ENCODE data around the gene FRG2.
"Not testable (repeated sequence)": the region's sequence is repeated elsewhere in the genome, so short reads cannot be mapped to it uniquely, and the experiment has no call there.

The FRG2 gene

GRCh38 chr4:190027156-190027555, at the start of gene FRG2:
Gene FRG2 (minus strand): TSS chr4:190027256. CDS start chr4:190027204, 52 bp downstream.
- not testable (repeated sequence) for DNase-seq

- not testable (repeated sequence) for DNase-seq
These were observed 41.3 kb upstream of the FRG2 start for GRCh38 chr4:190068351-190068750.

- DNase-seq, result not testable (repeated sequence)
These were observed 37.7 kb upstream of the FRG2 start for GRCh38 chr4:190064805-190065204.

- DNase-seq, result not testable (repeated sequence)
These were observed 37.3 kb upstream of the FRG2 start, which contains the start of gene DBET for GRCh38 chr4:190064342-190064741. Gene DBET (plus strand): TSS chr4:190064502.

- DNase-seq, result not testable (repeated sequence)
These were observed 31.9 kb upstream of the FRG2 start for GRCh38 chr4:190058997-190059396.

- DNase-seq, result not testable (repeated sequence)
These were observed 22.6 kb upstream of the FRG2 start for GRCh38 chr4:190049378-190050239.

GRCh38 chr4:190047627-190048026, 20.6 kb upstream of the FRG2 start:
- not testable (repeated sequence) for DNase-seq

- DNase-seq, result not testable (repeated sequence)
These were observed 13.8 kb upstream of the FRG2 start for GRCh38 chr4:190040873-190041272.

- not testable (repeated sequence) for DNase-seq
These were observed 10.8 kb upstream of the FRG2 start for GRCh38 chr4:190037704-190038388.

- not testable (repeated sequence) for DNase-seq
These were observed 4.2 kb upstream of the FRG2 start for GRCh38 chr4:190031264-190031663.

GRCh38 chr4:190022614-190023281, 4.3 kb downstream of the FRG2 start:
- DNase-seq, result not testable (repeated sequence)

- DNase-seq, result not testable (repeated sequence)
These were observed 5.1 kb downstream of the FRG2 start for GRCh38 chr4:190021973-190022372.

- DNase-seq, result peak in 1 of 2 donors; percentile 59
These were observed 6.0 kb downstream of the FRG2 start for GRCh38 chr4:190020790-190021717.

- DNase-seq, result not testable (repeated sequence)
These were observed 7.1 kb downstream of the FRG2 start for GRCh38 chr4:190019859-190020463.

GRCh38 chr4:190019023-190019858, 7.8 kb downstream of the FRG2 start:
- DNase-seq, result no peak

- DNase-seq, result no peak
These were observed 8.7 kb downstream of the FRG2 start for GRCh38 chr4:190018201-190018920.

- DNase-seq, result no peak
These were observed 9.5 kb downstream of the FRG2 start for GRCh38 chr4:190017357-190018200.

- DNase-seq, result no peak
These were observed 10.4 kb downstream of the FRG2 start for GRCh38 chr4:190016369-190017289.

All from stimulated activated CD4-positive, alpha-beta T cell treated with anti-CD3 and anti-CD28 coated beads, Interleukin-2, amount 100 ng/mL, for 24 hours (primary cell).